ENCODE measurements around the gene MROH9. TPM values are rescaled to one million over a fixed set of nuclear protein-coding genes. Genes with fewer than 3 reads are reported as not detected.

The MROH9 gene
- polyA plus RNA-seq, 3 donors: not detected

- Mint-ChIP-seq H3K4me3 (no peak overlapping the region), H3K4me1 (no peaks in the 10 kb centered on the region), H3K36me3 (no peaks in the 10 kb centered on the region), H3K27me3 (ENCODE audit: low read depth in 3 of 3) (no peaks in the 10 kb centered on the region), H3K27ac (no peak overlapping the region), H3K9me3 (no peaks in the 10 kb centered on the region)
- H3K4me1 ChIP-seq (ENCODE audit: control insufficient read depth in 1 of 2, insufficient read depth in 2 of 2, low read length in 2 of 2): no peaks in the 10 kb centered on the region
- H2AFZ ChIP-seq (ENCODE audit: insufficient read depth, low read depth, low read length, poor library complexity, severe bottlenecking): no peak overlapping the region
- no peak for DNase-seq
- H3K4me2 ChIP-seq (replicated peaks; ENCODE audit: extremely low read depth, low read length, poor library complexity, severe bottlenecking): no peak overlapping the region
- TF ChIP-seq, protein P1, sequence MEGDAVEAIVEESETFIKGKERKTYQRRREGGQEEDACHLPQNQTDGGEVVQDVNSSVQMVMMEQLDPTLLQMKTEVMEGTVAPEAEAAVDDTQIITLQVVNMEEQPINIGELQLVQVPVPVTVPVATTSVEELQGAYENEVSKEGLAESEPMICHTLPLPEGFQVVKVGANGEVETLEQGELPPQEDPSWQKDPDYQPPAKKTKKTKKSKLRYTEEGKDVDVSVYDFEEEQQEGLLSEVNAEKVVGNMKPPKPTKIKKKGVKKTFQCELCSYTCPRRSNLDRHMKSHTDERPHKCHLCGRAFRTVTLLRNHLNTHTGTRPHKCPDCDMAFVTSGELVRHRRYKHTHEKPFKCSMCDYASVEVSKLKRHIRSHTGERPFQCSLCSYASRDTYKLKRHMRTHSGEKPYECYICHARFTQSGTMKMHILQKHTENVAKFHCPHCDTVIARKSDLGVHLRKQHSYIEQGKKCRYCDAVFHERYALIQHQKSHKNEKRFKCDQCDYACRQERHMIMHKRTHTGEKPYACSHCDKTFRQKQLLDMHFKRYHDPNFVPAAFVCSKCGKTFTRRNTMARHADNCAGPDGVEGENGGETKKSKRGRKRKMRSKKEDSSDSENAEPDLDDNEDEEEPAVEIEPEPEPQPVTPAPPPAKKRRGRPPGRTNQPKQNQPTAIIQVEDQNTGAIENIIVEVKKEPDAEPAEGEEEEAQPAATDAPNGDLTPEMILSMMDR (IDR thresholded peaks at IDR 0.05): no peak
- no peaks in the 10 kb centered on the region for H3K9me3 ChIP-seq (replicated peaks in 1 of 2; ENCODE audit: control insufficient read depth in 1 of 2, insufficient read depth in 1 of 2, low read length in 2 of 2)
- no peaks in the 10 kb centered on the region for H3K36me3 ChIP-seq (replicated peaks in 1 of 2; ENCODE audit: control insufficient read depth in 1 of 2, insufficient read depth in 2 of 2, low read length in 2 of 2)
- H3K9ac ChIP-seq (ENCODE audit: insufficient read depth, low read length, poor library complexity, severe bottlenecking): no peak overlapping the region
- H3K27ac ChIP-seq (ENCODE audit: low read depth in 1 of 2, low read length in 2 of 2): no peak overlapping the region
- no peak overlapping the region for H3K4me3 ChIP-seq (replicated peaks in 1 of 3; ENCODE audit: low read depth in 2 of 3, low read length in 3 of 3)
- intact Hi-C loops (cut with micrococcal nuclease): no loop called here
- no peaks in the 10 kb centered on the region for H3K27me3 ChIP-seq (ENCODE audit: control insufficient read depth in 2 of 2, insufficient read depth in 2 of 2, low read length in 2 of 2)
- H3K79me2 ChIP-seq (ENCODE audit: insufficient read depth, low read length): no peaks in the 10 kb centered on the region
- H4K20me1 ChIP-seq (ENCODE audit: insufficient read depth, low read length): no peaks in the 10 kb centered on the region
These were observed 146.0 kb downstream of the MROH9 start for GRCh38 chr1:171081314-171081753.

GRCh38 chr1:171081763-171082201 is 146.4 kb downstream of the MROH9 start:
- TF ChIP-seq, protein P1 (IDR thresholded peaks at IDR 0.05): no peak
- H3K4me3 ChIP-seq (replicated peaks in 1 of 3; ENCODE audit: low read depth in 2 of 3, low read length in 3 of 3): no peak overlapping the region
- intact Hi-C loops (cut with micrococcal nuclease): no loop called here

More at GRCh38 chr1:171081763-171082201, 146.4 kb downstream of the MROH9 start:
- Histone ChIP-seq H3K36me3 (replicated peaks in 1 of 2; ENCODE audit: control insufficient read depth in 1 of 2, insufficient read depth in 2 of 2, low read length in 2 of 2) (no peaks in the 10 kb centered on the region), H3K9me3 (replicated peaks in 1 of 2; ENCODE audit: control insufficient read depth in 1 of 2, insufficient read depth in 1 of 2, low read length in 2 of 2) (no peaks in the 10 kb centered on the region), H3K27me3 (ENCODE audit: control insufficient read depth in 2 of 2, insufficient read depth in 2 of 2, low read length in 2 of 2) (no peaks in the 10 kb centered on the region), H4K20me1 (ENCODE audit: insufficient read depth, low read length) (no peaks in the 10 kb centered on the region), H2AFZ (ENCODE audit: insufficient read depth, low read depth, low read length, poor library complexity, severe bottlenecking) (no peak overlapping the region), H3K9ac (ENCODE audit: insufficient read depth, low read length, poor library complexity, severe bottlenecking) (no peak overlapping the region), H3K4me1 (ENCODE audit: control insufficient read depth in 1 of 2, insufficient read depth in 2 of 2, low read length in 2 of 2) (no peaks in the 10 kb centered on the region), H3K79me2 (ENCODE audit: insufficient read depth, low read length) (no peaks in the 10 kb centered on the region), H3K27ac (ENCODE audit: low read depth in 1 of 2, low read length in 2 of 2) (no peak overlapping the region), H3K4me2 (replicated peaks; ENCODE audit: extremely low read depth, low read length, poor library complexity, severe bottlenecking) (no peak overlapping the region)
- Mint-ChIP-seq H3K27ac (no peak overlapping the region), H3K4me3 (no peak overlapping the region), H3K27me3 (ENCODE audit: low read depth in 3 of 3) (no peaks in the 10 kb centered on the region), H3K9me3 (peaks cover 0 to 3% (median 0%) of the 10 kb centered on the region in 7 donors), H3K36me3 (no peaks in the 10 kb centered on the region), H3K4me1 (no peaks in the 10 kb centered on the region)
- WGBS (ENCODE audit: insufficient coverage): 95% methylated on average over 6 of the region's 7 CpGs
- DNase-seq: no peak
